ACC112 (cell line): Measurements from ENCODE around the gene SPATA20.

Experiments used
- H2AFZ ChIP-seq: fragments of 200-600 bp; sonication (generic); one replicate; pipeline ENCODE4 v1.6.0; 2017; ENCODE audit warnings: antibody characterized with exemption, low read length; ENCODE audit not compliant: unreplicated experiment
- H3K27ac ChIP-seq: fragments of 200-600 bp; sonication (generic); 2 replicates; pipeline ENCODE4 v1.5.1; 2014; ENCODE audit warnings: low read depth, mild to moderate bottlenecking, antibody characterized with exemption, low read length, moderate library complexity
- H3K27me3 ChIP-seq: fragments of 200-600 bp; sonication (generic); 2 replicates; pipeline ENCODE4 v1.6.1; 2014; ENCODE audit warnings: mild to moderate bottlenecking, antibody characterized with exemption, low read length, moderate library complexity, mixed read lengths; ENCODE audit not compliant: insufficient read depth
- H3K36me3 ChIP-seq: fragments of 200-600 bp; sonication (generic); 2 replicates; pipeline ENCODE4 v1.6.1; 2016; ENCODE audit warnings: mild to moderate bottlenecking, antibody characterized with exemption, low read length, moderate library complexity, mixed read lengths; ENCODE audit not compliant: insufficient read depth
- H3K4me1 ChIP-seq: fragments of 200-600 bp; sonication (generic); one replicate; pipeline ENCODE4 v1.6.1; 2016; ENCODE audit warnings: low read length, mixed read lengths; ENCODE audit not compliant: insufficient read depth, unreplicated experiment, control insufficient read depth
- H3K4me3 ChIP-seq: fragments of 200-600 bp; sonication (generic); 2 replicates; pipeline ENCODE4 v1.5.1; 2014; ENCODE audit warnings: mild to moderate bottlenecking, low read depth, low read length
- H3K79me2 ChIP-seq: fragments of 200-600 bp; sonication (generic); one replicate; pipeline ENCODE4 v1.6.0; 2016; ENCODE audit warnings: low read length; ENCODE audit not compliant: control insufficient read depth, unreplicated experiment, insufficient read depth

Gene SPATA20

GRCh38 chr17:50547035-50547735 lies at the start of gene SPATA20:
Gene SPATA20 (plus strand): TSS chr17:50547174. CDS start chr17:50547209, 35 bp downstream.
- Histone ChIP-seq H3K79me2 (peaks cover 10% of the 10 kb centered on the region), H3K27ac (no peak within 1 kb of the TSS), H2AFZ (peak within 1 kb of the TSS; percentile 32), H3K27me3 (no peaks in the 10 kb centered on the region), H3K4me1 (peaks cover 18% of the 10 kb centered on the region), H3K4me3 (peak within 1 kb of the TSS; percentile 81), H3K36me3 (no peaks in the 10 kb centered on the region)

GRCh38 chr17:50498021-50498874 lies 48.7 kb upstream of the SPATA20 start:
- Histone ChIP-seq H3K4me3 (no peak overlapping the region), H3K27me3 (no peaks in the 10 kb centered on the region), H3K36me3 (no peaks in the 10 kb centered on the region), H3K27ac (no peak overlapping the region), H2AFZ (no peak overlapping the region), H3K4me1 (peaks cover 3% of the 10 kb centered on the region), H3K79me2 (no peaks in the 10 kb centered on the region)

GRCh38 chr17:50499270-50499669 lies 47.7 kb upstream of the SPATA20 start:
- H3K4me1 ChIP-seq, result peaks cover 3% of the 10 kb centered on the region
- H3K27me3 ChIP-seq, result no peaks in the 10 kb centered on the region
- H2AFZ ChIP-seq, result no peak overlapping the region
- H3K27ac ChIP-seq, result no peak overlapping the region
- no peaks in the 10 kb centered on the region for H3K79me2 ChIP-seq
- no peak overlapping the region for H3K4me3 ChIP-seq
- no peaks in the 10 kb centered on the region for H3K36me3 ChIP-seq

GRCh38 chr17:50499721-50500120 lies 47.3 kb upstream of the SPATA20 start:
- Histone ChIP-seq H2AFZ (no peak overlapping the region), H3K79me2 (no peaks in the 10 kb centered on the region), H3K4me3 (no peak overlapping the region), H3K4me1 (peaks cover 3% of the 10 kb centered on the region), H3K27ac (no peak overlapping the region), H3K36me3 (no peaks in the 10 kb centered on the region), H3K27me3 (no peaks in the 10 kb centered on the region)

GRCh38 chr17:50501054-50501453 lies 45.9 kb upstream of the SPATA20 start:
- H3K4me3 ChIP-seq, result no peak overlapping the region
- H3K27ac ChIP-seq, result no peak overlapping the region
- H2AFZ ChIP-seq, result no peak overlapping the region
- H3K4me1 ChIP-seq, result peaks cover under 1% of the 10 kb centered on the region
- no peaks in the 10 kb centered on the region for H3K79me2 ChIP-seq
- no peaks in the 10 kb centered on the region for H3K36me3 ChIP-seq
- no peaks in the 10 kb centered on the region for H3K27me3 ChIP-seq

- H3K79me2 ChIP-seq, result no peaks in the 10 kb centered on the region
- H3K27ac ChIP-seq, result no peak overlapping the region
- H3K36me3 ChIP-seq, result no peaks in the 10 kb centered on the region
- H2AFZ ChIP-seq, result no peak overlapping the region
- H3K27me3 ChIP-seq, result no peaks in the 10 kb centered on the region
- H3K4me1 ChIP-seq, result no peaks in the 10 kb centered on the region
- H3K4me3 ChIP-seq, result no peak overlapping the region
Observed at GRCh38 chr17:50502301-50502990, 44.5 kb upstream of the SPATA20 start.

- H3K4me3 ChIP-seq, result no peak overlapping the region
- no peaks in the 10 kb centered on the region for H3K27me3 ChIP-seq
- peaks cover 7% of the 10 kb centered on the region for H3K79me2 ChIP-seq
- no peak overlapping the region for H2AFZ ChIP-seq
- no peaks in the 10 kb centered on the region for H3K36me3 ChIP-seq
- H3K27ac ChIP-seq, result no peak overlapping the region
- peaks cover 18% of the 10 kb centered on the region for H3K4me1 ChIP-seq
Observed at GRCh38 chr17:50505591-50506130, 41.3 kb upstream of the SPATA20 start.

- Histone ChIP-seq H3K4me1 (peaks cover 24% of the 10 kb centered on the region), H3K27me3 (no peaks in the 10 kb centered on the region), H3K27ac (no peak overlapping the region), H3K79me2 (peaks cover 7% of the 10 kb centered on the region), H3K4me3 (no peak overlapping the region), H2AFZ (no peak overlapping the region), H3K36me3 (no peaks in the 10 kb centered on the region)
Observed at GRCh38 chr17:50506298-50506697, 40.7 kb upstream of the SPATA20 start.

GRCh38 chr17:50507871-50508572 lies 39.0 kb upstream of the SPATA20 start, which contains the start of gene MYCBPAP:
Gene MYCBPAP (plus strand): TSS chr17:50508439. CDS start chr17:50508675, 236 bp downstream.
- Histone ChIP-seq H3K27me3 (no peaks in the 10 kb centered on the region), H3K4me3 (peak within 1 kb of the TSS; percentile 78), H3K4me1 (peaks cover 28% of the 10 kb centered on the region), H3K79me2 (peaks cover 7% of the 10 kb centered on the region), H3K27ac (peak within 1 kb of the TSS; percentile 54), H3K36me3 (no peaks in the 10 kb centered on the region), H2AFZ (peak within 1 kb of the TSS; percentile 78)
